ENCODE measurements around the gene PHKA2.

PHKA2 gene

GRCh38 chrX:18886344-18887161, 97.4 kb downstream of the PHKA2 start:
- no peaks in the 10 kb centered on the region for H3K79me2 ChIP-seq
- peaks cover 5% of the 10 kb centered on the region for H3K4me1 ChIP-seq
- H3K36me3 ChIP-seq (ENCODE audit: control insufficient read depth, insufficient read depth, low read length), result no peaks in the 10 kb centered on the region
- peak overlapping the region; percentile 63 for H3K4me2 ChIP-seq (ENCODE audit: low read length)
- no peak overlapping the region for H3K9ac ChIP-seq
- H3K4me3 ChIP-seq (ENCODE audit: low read depth, low read length), result peak overlapping the region; percentile 40
- peak overlapping the region; percentile 91 for H2AFZ ChIP-seq
- peak overlapping the region; percentile 57 for H3K27ac ChIP-seq
- H3K27me3 ChIP-seq (ENCODE audit: control insufficient read depth, insufficient read depth, low read length), result no peaks in the 10 kb centered on the region
- no peaks in the 10 kb centered on the region for H3K9me3 ChIP-seq (ENCODE audit: control insufficient read depth, low read length)
- peak; percentile 54 for TF ChIP-seq CTCF (IDR thresholded peaks at IDR 0.05)

- Histone ChIP-seq H3K79me2 (no peaks in the 10 kb centered on the region), H3K27me3 (ENCODE audit: control insufficient read depth, insufficient read depth, low read length) (no peaks in the 10 kb centered on the region), H3K36me3 (ENCODE audit: control insufficient read depth, insufficient read depth, low read length) (no peaks in the 10 kb centered on the region), H3K4me2 (ENCODE audit: low read length) (peak overlapping the region; percentile 63), H3K9ac (no peak overlapping the region), H2AFZ (peak overlapping the region; percentile 91), H3K27ac (peak overlapping the region; percentile 57), H3K4me1 (peaks cover 5% of the 10 kb centered on the region), H3K9me3 (ENCODE audit: control insufficient read depth, low read length) (no peaks in the 10 kb centered on the region), H3K4me3 (ENCODE audit: low read depth, low read length) (peak overlapping the region; percentile 40)
- no peak for TF ChIP-seq CTCF (IDR thresholded peaks at IDR 0.05)
These were observed 97.9 kb downstream of the PHKA2 start for GRCh38 chrX:18886005-18886343.

- Histone ChIP-seq H3K4me3 (ENCODE audit: low read depth, low read length) (peak overlapping the region; percentile 40), H2AFZ (peak overlapping the region; percentile 91), H3K4me2 (ENCODE audit: low read length) (peak overlapping the region; percentile 63), H3K9ac (no peak overlapping the region), H3K4me1 (peaks cover 5% of the 10 kb centered on the region), H3K27me3 (ENCODE audit: control insufficient read depth, insufficient read depth, low read length) (no peaks in the 10 kb centered on the region), H3K79me2 (no peaks in the 10 kb centered on the region), H3K36me3 (ENCODE audit: control insufficient read depth, insufficient read depth, low read length) (no peaks in the 10 kb centered on the region), H3K27ac (peak overlapping the region; percentile 57), H3K9me3 (ENCODE audit: control insufficient read depth, low read length) (no peaks in the 10 kb centered on the region)
- no peak for TF ChIP-seq CTCF (IDR thresholded peaks at IDR 0.05)
These were observed 98.4 kb downstream of the PHKA2 start for GRCh38 chrX:18885328-18886004.

- Histone ChIP-seq H3K4me3 (ENCODE audit: low read depth, low read length) (no peak overlapping the region), H3K9me3 (ENCODE audit: control insufficient read depth, low read length) (no peaks in the 10 kb centered on the region), H2AFZ (no peak overlapping the region), H3K27ac (no peak overlapping the region), H3K4me2 (ENCODE audit: low read length) (no peak overlapping the region), H3K36me3 (ENCODE audit: control insufficient read depth, insufficient read depth, low read length) (no peaks in the 10 kb centered on the region), H3K27me3 (ENCODE audit: control insufficient read depth, insufficient read depth, low read length) (no peaks in the 10 kb centered on the region), H3K9ac (no peak overlapping the region), H3K4me1 (peaks cover 5% of the 10 kb centered on the region), H3K79me2 (no peaks in the 10 kb centered on the region)
- no peak for TF ChIP-seq CTCF (IDR thresholded peaks at IDR 0.05)
These were observed 99.0 kb downstream of the PHKA2 start for GRCh38 chrX:18884916-18885315.
